ENCODE results near the gene DDHD1. TPM values are rescaled to one million over a fixed set of nuclear protein-coding genes. Genes with fewer than 3 reads are reported as not detected.
"Not testable (repeated sequence)": the region's sequence is repeated elsewhere in the genome, so short reads cannot be mapped to it uniquely, and the experiment has no call there.

DDHD1 gene
- polyA plus RNA-seq, 1 donor (not counting 4 experiments of a cell fraction or from before 2014, with no cell fraction given): 10.4 TPM

DNA sequence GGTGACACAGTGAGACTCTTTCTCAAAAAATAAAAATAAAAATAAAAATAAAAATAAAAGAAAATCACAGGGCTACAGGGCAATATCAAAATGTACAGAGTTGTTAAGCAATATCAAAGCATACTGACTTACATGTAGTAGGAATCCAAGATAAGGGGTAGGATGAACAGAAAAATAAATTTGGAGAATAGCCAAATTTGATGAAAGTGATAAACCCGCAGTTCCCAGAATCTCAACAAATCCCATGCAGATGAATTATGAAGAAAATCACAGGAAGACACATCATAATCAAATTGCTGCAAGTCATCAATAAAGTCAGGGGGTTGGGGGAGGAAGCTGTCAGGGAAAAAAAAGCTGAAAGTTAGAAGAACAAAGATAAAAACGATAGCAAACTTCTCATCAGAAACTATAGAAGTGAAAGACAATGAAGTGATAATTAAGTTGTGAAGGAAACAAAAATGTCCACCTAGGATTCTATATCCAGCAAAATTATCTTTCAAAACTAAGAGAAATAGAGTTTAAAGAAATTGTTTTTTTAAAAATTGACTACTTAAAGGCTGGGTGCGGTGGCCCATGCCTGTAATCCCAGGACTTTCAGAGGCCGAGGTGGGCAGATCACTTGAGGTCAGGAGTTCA, 15.4 kb downstream of the DDHD1 start:
- no peaks in the 10 kb centered on the region for H3K4me1 ChIP-seq (ENCODE audit: control insufficient read depth, extremely low read depth, insufficient read depth, low read length)
- H3K27ac ChIP-seq (ENCODE audit: control insufficient read depth, insufficient read depth, low read length): no peak overlapping the region
- H3K27me3 ChIP-seq (ENCODE audit: control insufficient read depth, extremely low read depth, insufficient read depth, low read length): no peaks in the 10 kb centered on the region
- no peaks in the 10 kb centered on the region for H3K9me1 ChIP-seq (ENCODE audit: control insufficient read depth, extremely low read depth, insufficient read depth, low read length)
- TF ChIP-seq, protein P1, sequence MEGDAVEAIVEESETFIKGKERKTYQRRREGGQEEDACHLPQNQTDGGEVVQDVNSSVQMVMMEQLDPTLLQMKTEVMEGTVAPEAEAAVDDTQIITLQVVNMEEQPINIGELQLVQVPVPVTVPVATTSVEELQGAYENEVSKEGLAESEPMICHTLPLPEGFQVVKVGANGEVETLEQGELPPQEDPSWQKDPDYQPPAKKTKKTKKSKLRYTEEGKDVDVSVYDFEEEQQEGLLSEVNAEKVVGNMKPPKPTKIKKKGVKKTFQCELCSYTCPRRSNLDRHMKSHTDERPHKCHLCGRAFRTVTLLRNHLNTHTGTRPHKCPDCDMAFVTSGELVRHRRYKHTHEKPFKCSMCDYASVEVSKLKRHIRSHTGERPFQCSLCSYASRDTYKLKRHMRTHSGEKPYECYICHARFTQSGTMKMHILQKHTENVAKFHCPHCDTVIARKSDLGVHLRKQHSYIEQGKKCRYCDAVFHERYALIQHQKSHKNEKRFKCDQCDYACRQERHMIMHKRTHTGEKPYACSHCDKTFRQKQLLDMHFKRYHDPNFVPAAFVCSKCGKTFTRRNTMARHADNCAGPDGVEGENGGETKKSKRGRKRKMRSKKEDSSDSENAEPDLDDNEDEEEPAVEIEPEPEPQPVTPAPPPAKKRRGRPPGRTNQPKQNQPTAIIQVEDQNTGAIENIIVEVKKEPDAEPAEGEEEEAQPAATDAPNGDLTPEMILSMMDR (optimal IDR thresholded peaks at IDR 0.05 in 1 of 3, IDR thresholded peaks at IDR 0.05 in 1 of 3, conservative IDR thresholded peaks at IDR 0.05 in 1 of 3; ENCODE audit: extremely low read depth in 1 of 3, insufficient read depth in 2 of 3, low read length in 3 of 3): no peak
- H3K9me3 ChIP-seq (ENCODE audit: control insufficient read depth, low read depth, low read length): no peaks in the 10 kb centered on the region
- no peak overlapping the region for H3K4me3 ChIP-seq (ENCODE audit: control insufficient read depth in 2 of 3, extremely low read depth in 1 of 3, insufficient read depth in 2 of 3, low read depth in 1 of 3, low read length in 3 of 3)
- dilution Hi-C loops (cut with MboI; ENCODE audit: extremely low pct_ligation_motif_present, low sequenced_read_pairs): no loop called here
- no peak overlapping the region for H3K9ac ChIP-seq (ENCODE audit: control insufficient read depth, extremely low read depth, insufficient read depth, low read length)
- no peaks in the 10 kb centered on the region for H3K36me3 ChIP-seq (ENCODE audit: control insufficient read depth in 2 of 2, extremely low read depth in 1 of 2, insufficient read depth in 2 of 2, low read length in 2 of 2)
- peaks cover 22% of the 10 kb centered on the region for H3K79me2 ChIP-seq (ENCODE audit: control insufficient read depth, insufficient read depth, low read length)
- no peak overlapping the region for H3K4me2 ChIP-seq (ENCODE audit: control insufficient read depth, extremely low read depth, insufficient read depth, low read depth, low read length)
- no peaks in the 10 kb centered on the region for H4K20me1 ChIP-seq (ENCODE audit: control insufficient read depth, extremely low read depth, insufficient read depth, low read length)
- FAIRE-seq (no peak), DNase-seq (ENCODE audit: low read depth, low spot score) (no peak)
- H2AFZ ChIP-seq (ENCODE audit: control insufficient read depth, low read length): no peak overlapping the region

GRCh38 chr14:53130491-53130890, 22.6 kb downstream of the DDHD1 start:
- H3K4me1 ChIP-seq (ENCODE audit: control insufficient read depth, extremely low read depth, insufficient read depth, low read length); H3K9me3 ChIP-seq (ENCODE audit: control insufficient read depth, low read depth, low read length); H3K4me3 ChIP-seq (ENCODE audit: control insufficient read depth in 2 of 3, extremely low read depth in 1 of 3, insufficient read depth in 2 of 3, low read depth in 1 of 3, low read length in 3 of 3); H3K36me3 ChIP-seq (ENCODE audit: control insufficient read depth in 2 of 2, extremely low read depth in 1 of 2, insufficient read depth in 2 of 2, low read length in 2 of 2); H3K9ac ChIP-seq (ENCODE audit: control insufficient read depth, extremely low read depth, insufficient read depth, low read length); H3K27ac ChIP-seq (ENCODE audit: control insufficient read depth, insufficient read depth, low read length); H3K4me2 ChIP-seq (ENCODE audit: control insufficient read depth, extremely low read depth, insufficient read depth, low read depth, low read length); FAIRE-seq; dilution Hi-C loops (cut with MboI; ENCODE audit: extremely low pct_ligation_motif_present, low sequenced_read_pairs); H2AFZ ChIP-seq (ENCODE audit: control insufficient read depth, low read length); H3K9me1 ChIP-seq (ENCODE audit: control insufficient read depth, extremely low read depth, insufficient read depth, low read length); DNase-seq (ENCODE audit: low read depth, low spot score); H3K27me3 ChIP-seq (ENCODE audit: control insufficient read depth, extremely low read depth, insufficient read depth, low read length); H4K20me1 ChIP-seq (ENCODE audit: control insufficient read depth, extremely low read depth, insufficient read depth, low read length): not testable (repeated sequence)
- H3K79me2 ChIP-seq (ENCODE audit: control insufficient read depth, insufficient read depth, low read length): peaks cover 14% of the 10 kb centered on the region
